ENCODE data around the gene KRTAP19-1.
A peak's percentile ranks its signal among the peaks of the same experiment; 100 is the strongest.

The KRTAP19-1 gene

GRCh38 chr21:30439975-30440374 lies 40.2 kb downstream of the KRTAP19-1 start, which contains the start of gene KRTAP15-1:
Gene KRTAP15-1, plus strand, starts transcription at chr21:30440275. Its CDS starts 53 bp downstream, at chr21:30440328.
- no peak for TF ChIP-seq CTCF (IDR thresholded peaks at IDR 0.05; ENCODE audit: extremely low read depth, insufficient read depth, missing control alignments)
- DNase-seq (ENCODE audit: low spot score): no peak
- in situ Hi-C loops (cut with MboI; ENCODE audit: low pct_unique_long_range_greater_than_20kb, low sequenced_read_pairs, unreplicated experiment): no loop called here

GRCh38 chr21:30437010-30437565 lies 43.1 kb downstream of the KRTAP19-1 start:
- in situ Hi-C loops (cut with MboI; ENCODE audit: low pct_unique_long_range_greater_than_20kb, low sequenced_read_pairs, unreplicated experiment): no loop called here
- no peak for TF ChIP-seq CTCF (IDR thresholded peaks at IDR 0.05; ENCODE audit: extremely low read depth, insufficient read depth, missing control alignments)
- no peak for DNase-seq (ENCODE audit: low spot score)

- in situ Hi-C loops (cut with MboI; ENCODE audit: low pct_unique_long_range_greater_than_20kb, low sequenced_read_pairs, unreplicated experiment): no loop called here
- no peak for DNase-seq (ENCODE audit: low spot score)
- TF ChIP-seq CTCF (IDR thresholded peaks at IDR 0.05; ENCODE audit: extremely low read depth, insufficient read depth, missing control alignments): peak; percentile 33
Observed at GRCh38 chr21:30434033-30434631, 46.0 kb downstream of the KRTAP19-1 start.

- TF ChIP-seq CTCF (IDR thresholded peaks at IDR 0.05; ENCODE audit: extremely low read depth, insufficient read depth, missing control alignments): no peak
- DNase-seq (ENCODE audit: low spot score): no peak
- in situ Hi-C loops (cut with MboI; ENCODE audit: low pct_unique_long_range_greater_than_20kb, low sequenced_read_pairs, unreplicated experiment): no loop called here
Observed at GRCh38 chr21:30430170-30430655, 50.0 kb downstream of the KRTAP19-1 start, which contains the start of gene KRTAP13-4. Gene KRTAP13-4, plus strand, starts transcription at chr21:30430220. Its CDS starts 56 bp downstream, at chr21:30430276.

Data from GM13977 (cell line).